Ovary (tissue), 9 donors: ENCODE results near the gene COPS6. TPM values are rescaled to one million over a fixed set of nuclear protein-coding genes. Genes with fewer than 3 reads are reported as not detected.
A peak's percentile ranks its signal among the peaks of the same experiment; 100 is the strongest.

Experiments used
- DNase-seq, 5 donors: peaks; one replicate each; pipeline ENCODE4 v3.0.0-alpha.2; 2019 to 2020
- H3K27ac ChIP-seq, 2 donors: fragments of 200-600 bp; one replicate each; pipeline versions ENCODE4 v1.5.1 to v1.8.0; 2019 to 2022
- H3K27me3 ChIP-seq: fragments of 200-600 bp; one replicate; pipeline ENCODE4 v1.8.0; 2022
- H3K36me3 ChIP-seq: fragments of 200-600 bp; sonication (generic); one replicate; pipeline ENCODE4 v1.5.1; 2019
- H3K4me1 ChIP-seq: one replicate; pipeline ENCODE4 v1.8.1; 2013; ENCODE audit warnings: mild to moderate bottlenecking, moderate library complexity; ENCODE audit not compliant: insufficient read depth
- H3K4me3 ChIP-seq: fragments of 200-600 bp; sonication (generic); one replicate; pipeline ENCODE4 v1.5.1; 2017
- H3K9me3 ChIP-seq, 2 donors: fragments of 200-600 bp in 1 of 2; sonication (generic) in 1 of 2; one replicate each; pipeline versions ENCODE4 v1.5.1 to v1.8.1; 2013 to 2019; ENCODE audit warnings: mild to moderate bottlenecking in 1 of 2, moderate library complexity in 1 of 2
- EP300 ChIP-seq: sonication (generic); formaldehyde crosslinking; IDR thresholded peaks from one replicate; pipeline ENCODE4 v1.6.1; 2017; ENCODE audit warnings: antibody characterized with exemption
- POLR2A ChIP-seq: fragments of 450-650 bp; IDR thresholded peaks from one replicate; pipeline ENCODE4 v1.6.1; 2017; ENCODE audit warnings: antibody characterized with exemption, mild to moderate bottlenecking, moderate library complexity
- WGBS, 3 donors: extraction: QIAGEN DNeasy Blood & Tissue Kit in 1 of 3; methylation state at CpG; one replicate each; pipeline versions ENCODE4 v1.1.5 to v1.1.7; 2013 to 2017; 5-methylcytosine and 5-hydroxymethylcytosine counted together
- intact Hi-C, 4 donors: fragments of 100-400 bp; cut with DNase I; formaldehyde crosslinking; loops; one replicate each; pipeline versions ENCODE4 v1.11.0 to v1.15.1; 2022 to 2023
- polyA plus RNA-seq, 2 donors: library from polyadenylated mRNA; stranded (reverse); fragments of 200-250 nt in 1 of 2; fragments of 350-450 nt in 1 of 2; fragmentation: Illumina TruSeq in 1 of 2; extraction: RNeasy Lipid Tissue Mini Kit (QIAGEN cat#74804) in 1 of 2; gene quantifications; one replicate each; pipeline ENCODE4 v1.2.3, GENCODE V29; 2013 to 2014
- total RNA-seq, 7 donors: library from RNA; depleted of rRNA in 2 of 7; stranded (reverse); fragments of >200 nt in 2 of 7; fragmentation: NEBNext Ultra II Directional in 3 of 7; extraction: Animal tissue kit (Norgen Biotek cat#: 25700) in 3 of 7; gene quantifications; one replicate each; pipeline versions ENCODE4 v1.1.0 to v1.2.4, GENCODE V29; 2016 to 2023
- TF ChIP-seq, protein P1 (sequence below), 3 donors: fragments of 450-650 bp in 2 of 3; fragments of 200-600 bp in 1 of 3; IDR thresholded peaks; one replicate each; pipeline versions ENCODE4 v1.5.1 to v1.8.0; 2016 to 2022; ENCODE audit warnings: antibody characterized with exemption in 3 of 3, mild to moderate bottlenecking in 1 of 3
- donor health status: DM: no; HTN: no; CAD: no; lungs with moderate emphysema.
- donor health status: DM: no; HTN: no; CAD: no.
- donor health status: Bipolar disorder and iron deficiency.
- donor health status: DM: yes; HTN: yes; CAD: no.
- donor health status: DM: no; HTN: no; CAD: no.
- donor health status: DM: yes; HTN: yes; CAD: no.

Gene COPS6
- total and polyA plus RNA-seq, 9 donors = 33.6 to 145 (median 98.2) TPM

GRCh38 chr7:100126239-100126930 lies 37.6 kb downstream of the COPS6 start:
- Histone ChIP-seq H3K4me1 (peaks cover 3% of the 10 kb centered on the region), H3K9me3 (no peaks in the 10 kb centered on the region), H3K27ac (peak overlapping the region; percentile 89 to 95), H3K36me3 (no peaks in the 10 kb centered on the region), H3K27me3 (no peaks in the 10 kb centered on the region), H3K4me3 (peak overlapping the region; percentile 61)
- DNase-seq = no peak
- TF ChIP-seq EP300 (no peak), POLR2A (no peak)
- TF ChIP-seq, protein P1, sequence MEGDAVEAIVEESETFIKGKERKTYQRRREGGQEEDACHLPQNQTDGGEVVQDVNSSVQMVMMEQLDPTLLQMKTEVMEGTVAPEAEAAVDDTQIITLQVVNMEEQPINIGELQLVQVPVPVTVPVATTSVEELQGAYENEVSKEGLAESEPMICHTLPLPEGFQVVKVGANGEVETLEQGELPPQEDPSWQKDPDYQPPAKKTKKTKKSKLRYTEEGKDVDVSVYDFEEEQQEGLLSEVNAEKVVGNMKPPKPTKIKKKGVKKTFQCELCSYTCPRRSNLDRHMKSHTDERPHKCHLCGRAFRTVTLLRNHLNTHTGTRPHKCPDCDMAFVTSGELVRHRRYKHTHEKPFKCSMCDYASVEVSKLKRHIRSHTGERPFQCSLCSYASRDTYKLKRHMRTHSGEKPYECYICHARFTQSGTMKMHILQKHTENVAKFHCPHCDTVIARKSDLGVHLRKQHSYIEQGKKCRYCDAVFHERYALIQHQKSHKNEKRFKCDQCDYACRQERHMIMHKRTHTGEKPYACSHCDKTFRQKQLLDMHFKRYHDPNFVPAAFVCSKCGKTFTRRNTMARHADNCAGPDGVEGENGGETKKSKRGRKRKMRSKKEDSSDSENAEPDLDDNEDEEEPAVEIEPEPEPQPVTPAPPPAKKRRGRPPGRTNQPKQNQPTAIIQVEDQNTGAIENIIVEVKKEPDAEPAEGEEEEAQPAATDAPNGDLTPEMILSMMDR (IDR thresholded peaks at IDR 0.05) = peak in 1 of 3 donors; percentile 20
- intact Hi-C loops = no loop called here
- 11 to 14% (median 13%) methylated on average over 29 of the region's 29 CpGs for WGBS, 3 donors

DNA sequence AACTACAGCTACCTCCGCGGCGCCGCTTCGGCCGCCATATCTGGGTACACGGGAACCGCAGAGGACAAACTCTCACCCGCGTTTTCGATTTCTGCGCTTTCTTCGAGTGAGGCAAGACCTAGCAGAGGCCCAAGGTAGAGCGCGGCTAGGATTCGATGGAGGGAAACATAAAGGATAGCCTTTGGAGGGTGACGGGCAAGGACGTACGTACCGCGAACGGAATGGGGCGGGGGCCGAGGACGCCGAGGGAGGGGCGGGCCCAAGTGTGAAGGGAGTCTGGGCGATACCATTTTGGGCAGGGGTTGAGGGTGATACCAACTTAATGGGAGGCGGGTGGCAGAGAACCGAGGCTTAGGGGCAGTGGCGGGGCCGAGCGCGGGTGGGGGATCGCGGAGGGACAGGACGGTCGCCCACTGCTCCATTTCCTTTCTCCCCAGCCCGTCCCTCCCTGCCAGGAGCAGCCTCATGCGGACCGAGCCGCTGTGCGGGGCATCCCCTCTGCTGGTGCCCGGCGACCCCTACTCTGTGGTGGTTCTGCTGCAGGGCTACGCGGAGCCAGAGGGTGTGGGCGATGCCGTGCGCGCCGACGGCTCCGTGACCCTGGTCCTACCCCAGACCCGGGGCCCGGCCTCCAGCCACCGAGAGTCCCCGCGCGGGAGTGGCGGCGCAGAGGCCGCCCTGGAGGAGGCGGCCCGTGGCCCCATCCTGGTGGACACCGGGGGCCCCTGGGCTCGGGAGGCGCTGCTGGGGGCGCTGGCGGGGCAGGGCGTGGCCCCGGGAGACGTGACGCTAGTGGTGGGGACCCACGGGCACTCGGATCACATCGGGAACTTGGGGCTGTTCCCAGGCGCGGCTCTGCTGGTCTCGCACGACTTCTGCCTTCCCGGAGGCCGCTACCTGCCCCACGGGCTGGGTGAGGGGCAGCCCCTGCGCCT lies 38.4 kb downstream of the COPS6 start, which contains the start of gene MBLAC1:
TSS of gene MBLAC1 (plus strand) at position 37 of the 935 bp plus-strand sequence. CDS start at position 466, 429 bp downstream.
- peak within 1 kb of the TSS; percentile 61 for H3K4me3 ChIP-seq
- peak; percentile 88 to 92 (median 90) for DNase-seq
- 0 to 1% (median 1%) methylated on average over 55 to 85 of the region's 85 CpGs for WGBS, 3 donors
- peak within 1 kb of the TSS; percentile 89 to 95 for H3K27ac ChIP-seq
- H3K36me3 ChIP-seq = no peaks in the 10 kb centered on the region
- H3K9me3 ChIP-seq = no peaks in the 10 kb centered on the region
- no peaks in the 10 kb centered on the region for H3K27me3 ChIP-seq
- intact Hi-C loops = no loop called here
- TF ChIP-seq, protein P1 (IDR thresholded peaks at IDR 0.05) = peak in 1 of 3 donors; percentile 19
- TF ChIP-seq EP300 (no peak), POLR2A (no peak)
- H3K4me1 ChIP-seq = peaks cover 3% of the 10 kb centered on the region

- 2 to 3% (median 2%) methylated on average over 27 to 37 of the region's 37 CpGs for WGBS, 3 donors
These were observed 39.3 kb downstream of the COPS6 start for GRCh38 chr7:100127866-100128636.

More at GRCh38 chr7:100127866-100128636, 39.3 kb downstream of the COPS6 start:
- Histone ChIP-seq H3K36me3 (no peaks in the 10 kb centered on the region), H3K4me1 (peaks cover 3% of the 10 kb centered on the region), H3K27me3 (no peaks in the 10 kb centered on the region), H3K4me3 (peak overlapping the region; percentile 61), H3K27ac (peak overlapping the region; percentile 89 to 95), H3K9me3 (no peaks in the 10 kb centered on the region)
- TF ChIP-seq, protein P1 (IDR thresholded peaks at IDR 0.05) = no peak
- TF ChIP-seq EP300 (no peak), POLR2A (no peak)
- intact Hi-C loops = no loop called here
- DNase-seq = peak in 2 of 5 donors; percentile 54 to 57
